Caco-2 (cell line): ENCODE data around the gene GPR65. TPM values are rescaled to one million over a fixed set of nuclear protein-coding genes. Genes with fewer than 3 reads are reported as not detected.

ENCODE experiments used
- BruUV-seq: library from RNA; stranded (reverse); fragments of 400-500 nt; replicated peaks from 2 replicates; lab custom pipeline; 2021; lab: Mats Ljungman, UMichigan
- CTCF ChIA-PET: fragments of 300-600 bp; sonication (Branson Sonifier 250); formaldehyde crosslinking; loops from one replicate; lab custom pipeline; 2022; ENCODE audit warnings: antibody characterized with exemption; lab: Charles Lee
- POLR2A ChIA-PET: fragments of 300-600 bp; sonication (Branson Sonifier 250); formaldehyde crosslinking; loops from one replicate; lab custom pipeline; 2022; ENCODE audit warnings: antibody characterized with exemption; lab: Charles Lee
- DNase-seq, 2 experiments: peaks; one replicate each; pipeline versions ENCODE4 v3.0.0 to v3.0.0-alpha.2; 2020 to 2022
- H3K27me3 ChIP-seq: replicated peaks from 2 replicates; pipeline ENCODE4 v1.6.0; 2011; ENCODE audit warnings: low read length; ENCODE audit not compliant: control insufficient read depth, insufficient read depth
- H3K36me3 ChIP-seq: 2 replicates; pipeline ENCODE4 v1.5.1; 2011; ENCODE audit warnings: low read length; ENCODE audit not compliant: control insufficient read depth, insufficient read depth
- H3K4me1 ChIP-seq: fragments of 250-450 bp; sonication (Bioruptor Pico); 2 replicates; pipeline ENCODE4 v1.5.1; 2020; ENCODE audit warnings: mild to moderate bottlenecking
- H3K4me3 ChIP-seq: 2 replicates; pipeline ENCODE4 v1.5.1; 2011; ENCODE audit warnings: low read depth, mild to moderate bottlenecking, control low read depth, low read length
- H3K9me3 ChIP-seq: fragments of 250-450 bp; sonication (Bioruptor Pico); 2 replicates; pipeline ENCODE4 v1.5.1; 2020; ENCODE audit warnings: mild to moderate bottlenecking, moderate library complexity
- H3K27ac Mint-ChIP-seq: one replicate; pipeline ENCODE4 v1.8.0; 2022; ENCODE audit warnings: mixed read lengths; ENCODE audit not compliant: unreplicated experiment
- H3K27me3 Mint-ChIP-seq: one replicate; pipeline ENCODE4 v1.8.0; 2022; ENCODE audit warnings: mixed read lengths; ENCODE audit not compliant: insufficient read depth, unreplicated experiment
- H3K36me3 Mint-ChIP-seq: one replicate; pipeline ENCODE4 v1.8.0; 2022; ENCODE audit warnings: mild to moderate bottlenecking, mixed read lengths; ENCODE audit not compliant: insufficient read depth, unreplicated experiment
- H3K4me1 Mint-ChIP-seq: one replicate; pipeline ENCODE4 v1.8.0; 2022; ENCODE audit warnings: low read depth, mixed read lengths; ENCODE audit not compliant: unreplicated experiment
- H3K4me3 Mint-ChIP-seq: one replicate; pipeline ENCODE4 v1.8.0; 2022; ENCODE audit warnings: mild to moderate bottlenecking, moderate library complexity, mixed read lengths; ENCODE audit not compliant: unreplicated experiment
- H3K9me3 Mint-ChIP-seq: one replicate; pipeline ENCODE4 v1.8.0; 2022; ENCODE audit warnings: mixed read lengths; ENCODE audit not compliant: unreplicated experiment
- intact Hi-C: fragments of 100-400 bp; cut with micrococcal nuclease; formaldehyde crosslinking; loops from one replicate; pipeline ENCODE4 v1.10.0; 2022; ENCODE audit not compliant: unreplicated experiment
- total RNA-seq: library from RNA; stranded (reverse); gene quantifications from 2 replicates; pipeline ENCODE4 v1.2.3, GENCODE V29; 2022
- TF ChIP-seq, protein P1 (sequence below), 2 experiments: fragments of 200-600 bp in 1 of 2; IDR thresholded peaks; 1 replicate in 1 of 2; 2 replicates in 1 of 2; pipeline versions ENCODE4 v1.5.1 to v1.8.0; 2011 to 2022; ENCODE audit warnings: antibody characterized with exemption in 1 of 2, control low read depth in 1 of 2, inconsistent platforms in 1 of 2, low read depth in 1 of 2, low read length in 1 of 2, mild to moderate bottlenecking in 1 of 2, moderate library complexity in 1 of 2; ENCODE audit not compliant: insufficient read depth in 1 of 2, severe bottlenecking in 1 of 2, unreplicated experiment in 1 of 2

The GPR65 gene
- total RNA-seq, 1 experiment from 2014 or later: not detected

DNA sequence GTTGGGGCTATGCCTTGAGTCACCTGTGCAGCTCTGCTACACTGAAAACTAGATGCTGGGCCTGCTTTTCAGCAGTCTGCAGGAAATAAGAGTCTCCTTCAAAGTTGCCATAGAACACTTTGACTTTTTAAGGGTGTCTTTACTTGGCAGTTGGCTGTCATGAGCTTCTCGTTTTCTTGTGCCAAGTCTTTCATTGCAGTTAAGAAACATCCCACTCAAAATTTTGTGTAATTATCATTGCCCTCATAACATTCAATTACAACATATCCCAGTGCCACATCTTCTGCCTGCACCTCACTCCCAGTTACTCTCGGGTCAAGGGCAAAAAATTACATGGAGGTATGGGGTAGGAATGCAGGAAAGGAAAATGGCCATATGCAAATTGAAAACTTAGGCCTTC is 29.1 kb downstream of the GPR65 start:
- Histone ChIP-seq H3K27me3 (no peaks in the 10 kb centered on the region; the same call in 1 of the 2 replicates), H3K4me3 (no peak overlapping the region), H3K4me1 (no peaks in the 10 kb centered on the region), H3K36me3 (no peaks in the 10 kb centered on the region), H3K9me3 (no peaks in the 10 kb centered on the region)
- no peaks in the 10 kb centered on the region for H3K9me3 Mint-ChIP-seq
- TF ChIP-seq, protein P1, sequence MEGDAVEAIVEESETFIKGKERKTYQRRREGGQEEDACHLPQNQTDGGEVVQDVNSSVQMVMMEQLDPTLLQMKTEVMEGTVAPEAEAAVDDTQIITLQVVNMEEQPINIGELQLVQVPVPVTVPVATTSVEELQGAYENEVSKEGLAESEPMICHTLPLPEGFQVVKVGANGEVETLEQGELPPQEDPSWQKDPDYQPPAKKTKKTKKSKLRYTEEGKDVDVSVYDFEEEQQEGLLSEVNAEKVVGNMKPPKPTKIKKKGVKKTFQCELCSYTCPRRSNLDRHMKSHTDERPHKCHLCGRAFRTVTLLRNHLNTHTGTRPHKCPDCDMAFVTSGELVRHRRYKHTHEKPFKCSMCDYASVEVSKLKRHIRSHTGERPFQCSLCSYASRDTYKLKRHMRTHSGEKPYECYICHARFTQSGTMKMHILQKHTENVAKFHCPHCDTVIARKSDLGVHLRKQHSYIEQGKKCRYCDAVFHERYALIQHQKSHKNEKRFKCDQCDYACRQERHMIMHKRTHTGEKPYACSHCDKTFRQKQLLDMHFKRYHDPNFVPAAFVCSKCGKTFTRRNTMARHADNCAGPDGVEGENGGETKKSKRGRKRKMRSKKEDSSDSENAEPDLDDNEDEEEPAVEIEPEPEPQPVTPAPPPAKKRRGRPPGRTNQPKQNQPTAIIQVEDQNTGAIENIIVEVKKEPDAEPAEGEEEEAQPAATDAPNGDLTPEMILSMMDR (IDR thresholded peaks at IDR 0.05; ENCODE audit: insufficient read depth in 1 of 2, low read depth in 1 of 2, low read length in 1 of 2, severe bottlenecking in 1 of 2, unreplicated experiment in 1 of 2): no peak
- CTCF ChIA-PET: no interaction called here
- intact Hi-C loops: no loop called here
- H3K4me3 Mint-ChIP-seq: no peak overlapping the region
- no peak for DNase-seq
- BruUV-seq: no TSS peak
- POLR2A ChIA-PET: no interaction called here
- no peak overlapping the region for H3K27ac Mint-ChIP-seq
- H3K36me3 Mint-ChIP-seq: no peaks in the 10 kb centered on the region
- no peaks in the 10 kb centered on the region for H3K4me1 Mint-ChIP-seq
- peaks cover 2% of the 10 kb centered on the region for H3K27me3 Mint-ChIP-seq

DNA sequence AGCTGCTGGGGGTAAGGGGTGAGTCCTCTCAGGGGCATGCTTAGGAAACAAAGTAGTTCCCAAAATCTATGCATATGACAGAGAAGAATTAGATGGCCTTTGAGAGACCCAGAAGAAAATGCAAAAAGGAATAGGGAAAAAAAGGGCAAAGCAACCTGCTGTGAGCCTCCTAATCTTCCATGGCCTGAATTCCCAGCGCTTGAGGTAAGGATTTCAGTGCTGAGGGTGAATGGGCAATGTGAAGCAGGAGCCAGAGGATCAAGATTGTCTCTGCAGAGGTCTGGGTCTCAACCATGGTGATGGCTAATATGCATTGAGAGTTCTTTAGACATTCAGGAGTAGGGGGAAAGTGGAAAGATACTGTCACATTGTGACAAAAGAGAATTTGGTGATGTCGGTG is 31.5 kb downstream of the GPR65 start:
- POLR2A ChIA-PET: no interaction called here
- intact Hi-C loops: no loop called here
- H3K4me3 ChIP-seq: no peak overlapping the region
- no TSS peak for BruUV-seq
- no peaks in the 10 kb centered on the region for H3K36me3 ChIP-seq
- H3K4me1 ChIP-seq: no peaks in the 10 kb centered on the region
- Mint-ChIP-seq H3K27me3 (peaks cover 2% of the 10 kb centered on the region), H3K9me3 (no peaks in the 10 kb centered on the region), H3K36me3 (no peaks in the 10 kb centered on the region), H3K27ac (no peak overlapping the region), H3K4me1 (no peaks in the 10 kb centered on the region), H3K4me3 (no peak overlapping the region)
- DNase-seq: no peak
- TF ChIP-seq, protein P1 (IDR thresholded peaks at IDR 0.05; ENCODE audit: insufficient read depth in 1 of 2, low read depth in 1 of 2, low read length in 1 of 2, severe bottlenecking in 1 of 2, unreplicated experiment in 1 of 2): no peak
- CTCF ChIA-PET: no interaction called here
- H3K9me3 ChIP-seq: no peaks in the 10 kb centered on the region
- H3K27me3 ChIP-seq: no peaks in the 10 kb centered on the region; the same call in 1 of the 2 replicates

DNA sequence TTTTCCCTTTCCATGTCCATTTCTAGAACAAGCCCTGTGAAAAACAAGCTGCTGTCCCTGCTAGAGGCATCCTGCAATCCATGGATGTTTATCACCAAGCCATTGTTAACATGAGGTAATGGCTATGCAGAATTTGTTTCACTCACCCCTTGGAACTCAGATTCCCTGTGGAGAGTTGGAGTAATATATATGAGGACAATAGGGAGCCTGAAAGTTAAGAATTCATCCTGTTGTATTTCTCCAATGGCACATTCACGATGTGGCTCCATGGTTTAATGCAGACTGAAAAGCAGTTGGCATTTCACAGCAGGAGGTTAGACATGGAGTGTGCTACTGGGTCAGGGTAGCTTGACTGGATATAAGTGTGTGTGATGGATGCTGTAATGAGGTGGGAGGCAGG is 32.4 kb downstream of the GPR65 start:
- intact Hi-C loops: no loop called here

More for the DNA sequence above, 32.4 kb downstream of the GPR65 start:
- POLR2A ChIA-PET: no interaction called here
- Mint-ChIP-seq H3K4me3 (no peak overlapping the region), H3K27ac (no peak overlapping the region), H3K27me3 (peaks cover 2% of the 10 kb centered on the region), H3K36me3 (no peaks in the 10 kb centered on the region), H3K9me3 (no peaks in the 10 kb centered on the region), H3K4me1 (no peaks in the 10 kb centered on the region)
- H3K4me1 ChIP-seq: no peaks in the 10 kb centered on the region
- TF ChIP-seq, protein P1 (IDR thresholded peaks at IDR 0.05; ENCODE audit: insufficient read depth in 1 of 2, low read depth in 1 of 2, low read length in 1 of 2, severe bottlenecking in 1 of 2, unreplicated experiment in 1 of 2): no peak
- DNase-seq: no peak
- CTCF ChIA-PET: no interaction called here
- no peaks in the 10 kb centered on the region for H3K9me3 ChIP-seq
- no peak overlapping the region for H3K4me3 ChIP-seq
- H3K27me3 ChIP-seq: no peaks in the 10 kb centered on the region; the same call in 1 of the 2 replicates
- no TSS peak for BruUV-seq
- no peaks in the 10 kb centered on the region for H3K36me3 ChIP-seq
